GM12874 (cell line): Measurements from ENCODE around the gene BFSP2.
A peak's percentile ranks its signal among the peaks of the same experiment; 100 is the strongest.

ENCODE experiments used
- TF ChIP-seq, protein P1 (sequence below): IDR thresholded peaks from 2 replicates; pipeline ENCODE4 v1.5.1; 2011; ENCODE audit warnings: low read depth, mild to moderate bottlenecking, control low read depth, low read length, moderate library complexity; ENCODE audit not compliant: insufficient read depth

Gene BFSP2

DNA sequence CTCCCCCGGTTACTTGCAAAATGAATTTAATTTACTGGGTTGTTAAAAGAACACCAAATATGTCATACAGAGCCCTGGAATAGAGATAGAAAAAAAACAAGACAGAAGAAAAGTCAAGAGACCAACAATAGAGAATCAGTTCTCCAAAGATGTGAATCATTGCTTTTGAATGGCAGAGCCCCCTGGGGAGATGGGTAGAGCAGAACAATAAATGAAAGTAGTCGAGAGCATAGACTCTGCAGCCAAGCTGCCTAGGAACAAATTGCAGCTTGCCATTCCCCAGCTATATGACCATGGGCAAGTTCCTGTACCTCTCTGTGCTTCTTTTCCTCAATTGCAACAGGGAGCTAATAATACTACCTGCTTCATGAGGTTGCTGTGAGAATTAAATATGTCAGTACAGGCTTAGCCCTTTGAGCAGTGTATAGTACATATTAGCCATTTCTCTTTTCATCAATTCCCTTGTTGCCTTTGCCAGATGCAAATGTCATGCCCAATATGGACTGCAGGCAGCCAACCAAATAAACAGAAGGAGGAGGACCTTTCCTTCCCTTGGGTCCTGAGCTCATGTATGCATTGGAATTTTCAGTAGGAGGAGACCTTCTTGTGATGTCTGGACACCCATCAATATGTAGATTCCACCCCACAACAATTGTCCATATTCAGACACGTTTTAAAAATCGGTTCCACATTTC lies 25.0 kb upstream of the BFSP2 start:
- TF ChIP-seq, protein P1, sequence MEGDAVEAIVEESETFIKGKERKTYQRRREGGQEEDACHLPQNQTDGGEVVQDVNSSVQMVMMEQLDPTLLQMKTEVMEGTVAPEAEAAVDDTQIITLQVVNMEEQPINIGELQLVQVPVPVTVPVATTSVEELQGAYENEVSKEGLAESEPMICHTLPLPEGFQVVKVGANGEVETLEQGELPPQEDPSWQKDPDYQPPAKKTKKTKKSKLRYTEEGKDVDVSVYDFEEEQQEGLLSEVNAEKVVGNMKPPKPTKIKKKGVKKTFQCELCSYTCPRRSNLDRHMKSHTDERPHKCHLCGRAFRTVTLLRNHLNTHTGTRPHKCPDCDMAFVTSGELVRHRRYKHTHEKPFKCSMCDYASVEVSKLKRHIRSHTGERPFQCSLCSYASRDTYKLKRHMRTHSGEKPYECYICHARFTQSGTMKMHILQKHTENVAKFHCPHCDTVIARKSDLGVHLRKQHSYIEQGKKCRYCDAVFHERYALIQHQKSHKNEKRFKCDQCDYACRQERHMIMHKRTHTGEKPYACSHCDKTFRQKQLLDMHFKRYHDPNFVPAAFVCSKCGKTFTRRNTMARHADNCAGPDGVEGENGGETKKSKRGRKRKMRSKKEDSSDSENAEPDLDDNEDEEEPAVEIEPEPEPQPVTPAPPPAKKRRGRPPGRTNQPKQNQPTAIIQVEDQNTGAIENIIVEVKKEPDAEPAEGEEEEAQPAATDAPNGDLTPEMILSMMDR = no peak

DNA sequence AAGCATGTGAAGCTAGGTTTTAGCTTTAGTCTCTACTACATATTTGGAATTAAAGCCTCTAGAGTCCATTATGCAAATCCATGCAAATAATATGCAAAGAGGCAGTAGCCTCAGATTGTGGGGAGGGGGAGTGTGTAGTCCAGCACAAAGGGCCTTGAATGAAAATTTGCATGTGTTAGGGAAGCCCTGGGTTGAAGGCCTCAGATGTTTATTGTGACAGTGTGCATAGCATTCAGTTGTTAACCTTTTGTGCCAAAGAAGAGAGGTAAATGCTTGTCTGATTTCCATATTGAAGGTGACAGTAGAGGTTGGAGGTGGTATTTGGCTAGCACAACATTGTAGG lies 24.5 kb upstream of the BFSP2 start:
- TF ChIP-seq, protein P1 = no peak

DNA sequence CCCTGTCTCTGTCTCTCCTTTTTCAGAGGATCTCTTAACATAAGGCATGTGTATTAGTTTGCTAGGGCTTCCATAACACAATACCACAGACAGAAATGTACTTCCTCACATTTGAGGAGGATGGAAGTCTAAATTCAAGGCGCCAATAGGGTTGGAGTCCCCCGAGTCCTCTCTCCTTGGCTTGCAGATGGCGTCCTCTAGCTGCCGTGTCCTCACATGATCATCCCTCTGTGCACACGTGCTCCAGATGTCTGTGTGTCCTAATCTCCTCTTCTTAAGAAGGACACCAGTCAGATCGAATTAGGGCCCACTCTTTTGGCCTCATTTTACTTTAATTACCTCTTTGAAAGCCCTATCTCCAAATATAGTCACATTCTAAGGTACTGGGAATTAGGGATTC lies 23.0 kb upstream of the BFSP2 start:
- TF ChIP-seq, protein P1 = 0 out of 2 replicates have a peak, but pooled peaks have one; percentile 5

DNA sequence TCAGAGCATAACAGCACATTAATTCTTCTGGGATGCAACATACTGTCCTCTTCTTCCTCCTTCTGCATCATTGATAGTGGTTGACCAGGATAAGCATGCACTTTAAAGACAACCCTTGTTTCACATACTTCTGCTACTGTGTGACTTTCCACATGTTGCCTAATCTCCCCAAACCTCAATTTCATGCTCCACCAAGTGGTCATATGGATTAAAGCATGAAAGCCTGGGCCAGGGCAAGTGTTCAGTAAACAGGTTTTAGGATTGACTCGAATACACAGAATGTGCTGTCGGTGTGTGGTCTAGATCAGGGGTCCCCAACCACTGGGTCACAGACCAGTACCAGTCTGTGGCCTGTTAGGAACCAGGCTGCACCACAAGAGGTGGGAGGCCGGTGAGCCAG lies 22.5 kb upstream of the BFSP2 start:
- TF ChIP-seq, protein P1 = no peak

DNA sequence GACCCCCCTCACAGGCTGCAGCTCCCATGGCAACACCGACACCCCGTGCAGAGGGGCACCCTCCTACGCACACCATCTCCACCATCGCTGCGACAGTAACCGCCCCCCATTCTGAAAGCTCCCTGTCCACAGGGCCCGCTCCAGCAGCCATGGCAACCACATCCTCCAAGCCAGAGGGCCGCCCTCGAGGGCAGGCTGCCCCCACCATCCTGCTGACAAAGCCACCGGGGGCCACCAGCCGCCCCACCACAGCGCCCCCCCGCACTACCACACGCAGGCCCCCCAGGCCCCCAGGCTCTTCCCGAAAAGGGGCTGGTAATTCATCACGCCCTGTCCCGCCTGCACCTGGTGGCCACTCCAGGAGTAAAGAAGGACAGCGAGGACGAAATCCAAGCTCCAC lies 19.9 kb upstream of the BFSP2 start:
- TF ChIP-seq, protein P1 = no peak

DNA sequence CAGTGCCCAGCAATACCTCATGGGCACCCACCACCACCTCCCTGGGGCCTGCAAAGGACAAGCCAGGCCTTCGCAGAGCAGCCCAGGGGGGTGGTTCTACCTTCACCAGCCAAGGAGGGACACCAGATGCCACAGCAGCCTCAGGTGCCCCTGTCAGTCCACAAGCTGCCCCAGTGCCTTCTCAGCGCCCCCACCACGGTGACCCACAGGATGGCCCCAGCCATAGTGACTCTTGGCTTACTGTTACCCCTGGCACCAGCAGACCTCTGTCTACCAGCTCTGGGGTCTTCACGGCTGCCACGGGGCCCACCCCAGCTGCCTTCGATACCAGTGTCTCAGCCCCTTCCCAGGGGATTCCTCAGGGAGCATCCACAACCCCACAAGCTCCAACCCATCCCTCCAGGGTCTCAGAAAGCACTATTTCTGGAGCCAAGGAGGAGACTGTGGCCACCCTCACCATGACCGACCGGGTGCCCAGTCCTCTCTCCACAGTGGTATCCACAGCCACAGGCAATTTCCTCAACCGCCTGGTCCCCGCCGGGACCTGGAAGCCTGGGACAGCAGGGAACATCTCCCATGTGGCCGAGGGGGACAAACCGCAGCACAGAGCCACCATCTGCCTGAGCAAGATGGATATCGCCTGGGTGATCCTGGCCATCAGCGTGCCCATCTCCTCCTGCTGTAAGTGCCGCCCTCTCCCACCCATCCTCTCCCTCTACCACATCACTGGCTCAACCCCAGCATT lies 19.2 kb upstream of the BFSP2 start:
- TF ChIP-seq, protein P1 = no peak

DNA sequence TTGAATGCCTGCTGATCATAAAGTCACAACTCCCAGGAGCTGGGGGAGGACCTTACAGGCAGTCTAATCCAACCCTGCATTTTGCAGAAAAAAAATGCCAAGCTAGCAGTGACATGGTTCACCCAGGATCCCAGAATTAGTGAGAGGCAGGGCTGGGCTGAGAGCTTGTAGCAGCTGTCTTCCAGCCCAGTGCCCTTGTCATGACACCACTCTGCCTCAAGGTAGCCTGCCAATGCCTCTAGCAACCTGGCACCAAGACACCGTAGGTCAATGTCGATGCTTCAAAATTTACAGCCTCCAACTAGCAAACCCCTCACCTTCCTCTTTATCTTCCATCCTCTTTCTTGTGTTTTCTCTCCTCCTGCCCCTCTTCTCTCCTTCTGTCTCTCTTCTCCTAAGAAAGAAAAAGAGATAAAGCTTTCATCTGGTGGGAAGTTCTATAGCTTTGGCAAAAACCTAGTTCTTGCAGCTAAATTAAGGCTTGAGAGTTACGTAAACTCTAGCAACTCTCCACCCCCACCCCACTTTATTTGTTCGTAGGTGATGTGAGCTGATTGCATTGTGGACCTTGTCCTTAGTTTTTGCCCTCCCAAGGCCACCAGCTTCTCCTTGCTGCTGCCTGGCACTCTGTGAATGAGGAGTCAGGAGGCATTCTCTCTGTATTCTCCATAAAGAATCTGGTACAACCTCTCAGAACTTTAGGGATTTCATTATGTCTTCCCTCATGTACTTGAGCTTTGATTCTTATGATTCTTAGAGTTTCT lies 18.3 kb upstream of the BFSP2 start:
- TF ChIP-seq, protein P1 = no peak
